HG03280 (cell line): ENCODE measurements around the gene FNDC5.
"Not testable (repeated sequence)": the region's sequence is repeated elsewhere in the genome, so short reads cannot be mapped to it uniquely, and the experiment has no call there.

ENCODE experiments used
- ATAC-seq: cut with Tn5 transposase; IDR thresholded peaks from one replicate; pipeline ENCODE4 v1.9.1; 2021; ENCODE audit warnings: mild to moderate bottlenecking, moderate library complexity; ENCODE audit not compliant: unreplicated experiment

The FNDC5 gene

DNA sequence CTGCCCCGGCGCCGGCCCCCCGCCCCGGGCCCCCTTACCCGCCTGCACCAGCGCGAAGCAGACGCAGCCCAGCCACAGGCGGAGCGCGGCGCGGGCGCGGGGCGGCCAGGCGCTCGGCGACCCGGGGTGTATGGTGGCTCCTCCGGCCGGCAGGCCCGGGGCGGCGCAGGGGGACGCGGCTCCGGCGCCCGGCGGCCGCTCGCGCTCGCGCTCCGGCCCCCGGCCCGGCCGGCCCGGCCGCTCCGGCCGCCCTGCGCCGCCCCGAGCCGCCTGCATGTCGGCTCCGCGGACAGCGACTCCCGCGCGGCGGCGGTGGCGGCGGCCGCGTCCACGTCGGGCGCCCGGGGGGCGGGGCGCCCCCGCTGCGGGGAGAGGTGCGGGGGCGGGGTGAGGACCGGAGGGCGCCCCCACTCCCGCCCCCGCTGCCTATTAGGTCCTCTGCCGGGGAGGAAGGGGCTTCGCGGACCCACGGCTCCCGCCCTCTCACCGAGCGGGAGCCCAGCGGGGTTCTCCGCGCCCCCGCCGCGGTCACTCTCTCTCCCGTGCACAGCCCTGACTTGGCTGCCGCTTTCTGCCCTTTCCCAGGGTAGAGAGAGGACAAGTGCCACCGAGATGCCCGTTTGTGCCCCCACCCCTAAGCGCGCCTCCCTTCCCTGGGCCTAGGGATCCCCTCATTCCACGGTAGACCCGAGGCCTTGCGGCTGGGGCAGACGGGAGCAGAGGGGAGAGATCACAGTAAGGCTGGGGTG, at the start of gene FNDC5:
TSS of gene FNDC5 (minus strand) at position 298 of the 749 bp plus-strand sequence.
- ATAC-seq, result no peak

DNA sequence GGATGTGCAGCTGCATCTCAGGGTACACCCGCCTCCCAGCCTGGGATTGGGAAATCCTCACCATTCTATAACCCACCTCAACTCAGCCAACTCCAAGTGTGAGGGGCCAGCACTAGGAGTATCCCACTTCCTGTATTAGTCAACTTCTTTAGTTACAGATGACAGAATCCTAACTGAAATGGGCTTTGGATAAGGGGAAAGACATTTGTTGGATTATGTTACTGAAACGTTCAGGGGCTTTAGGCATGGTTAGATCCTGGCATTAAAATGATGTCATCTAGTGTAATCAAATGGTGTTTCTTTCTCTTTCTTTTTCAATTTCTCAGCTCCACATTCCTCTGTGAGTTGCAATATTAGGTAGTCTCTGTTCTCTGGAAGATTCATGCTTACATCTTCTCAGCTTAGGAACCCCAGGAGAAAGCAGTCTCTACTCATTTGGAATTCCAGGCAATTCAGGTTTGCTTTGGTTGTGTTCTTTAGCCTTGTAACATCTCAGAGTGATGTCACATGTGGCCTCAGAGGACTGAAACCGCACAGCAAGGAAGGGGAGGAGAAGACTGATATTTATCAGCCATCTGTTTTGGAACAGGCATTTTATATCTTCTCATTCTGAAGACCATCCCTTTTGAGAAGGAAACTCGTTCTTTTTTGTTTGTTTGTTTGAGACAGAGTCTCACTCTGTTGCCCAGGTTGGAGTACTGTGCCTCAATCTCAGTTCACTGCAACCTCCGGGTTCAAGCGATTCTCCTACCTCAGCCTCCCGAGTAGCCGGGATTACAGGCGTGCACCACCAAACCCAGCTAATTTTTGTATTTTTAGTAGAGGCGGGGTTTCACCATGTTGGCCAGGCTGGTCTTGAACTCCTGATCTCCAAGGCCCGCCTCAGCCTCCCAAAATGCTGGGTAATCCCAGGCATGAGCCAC, 49.4 kb upstream of the FNDC5 start:
- no peak for ATAC-seq

DNA sequence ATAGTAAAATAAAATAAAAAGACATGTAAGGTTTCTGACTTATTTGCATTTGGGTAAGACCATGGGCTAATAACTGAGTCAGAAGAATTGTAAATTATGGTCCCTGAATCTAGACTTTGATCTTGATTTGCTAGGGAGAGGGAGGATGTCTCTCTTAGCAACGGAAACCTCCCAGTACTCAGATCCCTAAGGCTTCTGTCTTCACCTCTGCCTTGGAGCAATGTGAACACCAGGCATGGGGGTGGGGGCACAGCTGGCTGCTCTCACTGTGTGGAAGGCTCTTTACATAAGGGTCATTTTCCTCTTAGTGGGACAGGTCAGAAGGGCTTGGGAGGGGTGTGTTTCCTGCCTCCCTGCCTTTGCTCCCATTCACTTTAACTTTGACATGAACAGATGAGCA, 47.5 kb upstream of the FNDC5 start:
- no peak for ATAC-seq

DNA sequence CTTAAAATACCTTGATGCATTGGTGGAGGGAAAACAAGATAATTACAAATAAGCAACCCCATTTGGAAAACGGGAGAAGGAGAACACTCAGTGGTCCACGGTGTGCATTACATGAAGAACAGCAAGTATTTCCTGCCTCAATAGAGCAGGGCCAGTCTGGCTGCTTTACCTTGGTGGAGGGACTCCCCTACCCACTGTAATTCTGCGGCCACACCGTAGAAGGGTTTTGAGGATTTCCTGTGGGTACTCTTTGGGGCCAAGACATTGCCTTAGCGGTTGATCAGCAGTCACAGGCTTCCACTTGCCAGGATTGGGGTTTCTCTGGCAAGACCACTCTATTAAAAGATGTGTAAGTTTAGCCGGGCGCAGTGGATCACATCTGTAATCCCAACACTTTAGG, 46.8 kb upstream of the FNDC5 start:
- no peak for ATAC-seq

DNA sequence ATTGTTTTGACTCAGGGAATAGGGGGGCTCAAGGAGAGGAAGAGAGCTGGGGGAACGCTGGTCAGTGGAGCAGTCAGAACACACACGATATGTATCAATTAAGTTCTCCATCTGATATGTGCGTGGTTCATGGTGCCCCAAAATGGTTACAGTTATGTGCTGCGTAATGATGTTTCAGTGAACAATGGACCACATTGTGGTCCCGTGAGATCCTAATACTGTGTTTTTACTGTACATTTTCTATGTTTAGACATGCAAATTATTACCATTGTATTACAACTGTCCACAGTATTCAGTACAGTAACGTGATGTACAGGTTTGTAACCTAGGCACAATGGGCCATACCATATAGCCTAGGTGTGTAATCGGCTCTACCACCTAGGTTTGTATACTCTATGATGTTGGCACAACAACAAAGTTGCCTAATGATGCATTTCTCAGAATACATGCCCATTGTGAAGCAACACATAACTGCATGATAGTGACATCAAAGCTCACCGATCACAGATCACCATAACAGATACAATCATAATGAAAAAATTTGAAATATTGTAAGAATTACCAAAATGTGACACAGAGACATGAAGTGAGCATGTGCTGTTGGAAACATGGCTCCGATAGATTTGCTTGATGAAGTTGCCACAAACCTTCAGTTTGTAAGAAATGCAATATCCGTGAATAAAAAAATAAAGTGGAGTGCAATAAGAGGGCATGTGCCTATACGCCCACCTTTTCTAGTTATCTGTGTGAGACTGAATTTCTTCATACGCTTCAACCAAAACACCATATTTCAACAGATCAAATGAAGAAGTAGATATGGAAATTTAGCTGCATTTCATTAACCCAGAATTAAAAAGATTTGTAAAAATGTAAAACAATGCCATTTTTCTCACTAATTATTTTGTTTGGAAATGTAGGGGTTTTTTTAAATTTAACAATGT, 45.3 kb upstream of the FNDC5 start:
- no peak for ATAC-seq

DNA sequence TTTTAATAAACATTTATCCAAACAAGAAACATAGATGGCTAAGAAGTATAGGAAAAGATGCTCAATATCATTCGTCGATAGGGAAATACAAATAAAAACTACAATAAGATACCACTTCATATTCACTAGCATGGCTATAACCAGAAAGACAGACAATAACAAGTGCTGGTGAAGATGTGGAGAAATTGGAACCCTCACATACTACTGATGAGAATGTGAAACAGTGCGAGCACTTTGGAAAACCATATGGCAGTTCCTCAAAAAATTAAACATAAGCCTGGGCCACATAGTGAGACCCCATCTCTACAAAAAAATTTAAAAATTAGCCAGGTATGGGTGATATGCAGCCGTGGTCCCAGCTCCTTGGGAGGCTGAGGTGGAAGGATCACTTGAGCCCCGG, 39.6 kb upstream of the FNDC5 start:
- ATAC-seq, result no peak

DNA sequence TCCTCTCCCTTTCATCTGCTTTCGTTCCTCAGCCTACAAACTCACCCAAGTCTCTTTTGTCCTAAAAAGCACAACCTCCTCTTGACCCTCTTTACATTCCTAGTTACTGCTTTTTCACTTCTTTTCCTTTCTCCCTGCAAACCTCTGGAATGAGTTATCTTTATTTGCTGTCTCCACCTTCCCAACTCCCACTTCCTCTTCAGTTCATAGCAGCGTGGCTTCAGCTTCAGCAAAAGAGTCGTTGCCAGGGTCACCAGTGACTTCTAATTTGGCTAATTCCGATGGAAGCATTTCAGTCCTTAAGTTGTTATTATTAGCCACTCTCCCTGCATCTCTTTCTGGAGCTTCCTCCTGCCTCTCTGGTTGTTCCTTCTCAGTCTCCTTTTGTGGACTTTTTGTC, 36.7 kb upstream of the FNDC5 start:
- no peak for ATAC-seq

GRCh38 chr1:32906654-32907053, 35.9 kb upstream of the FNDC5 start:
- no peak for ATAC-seq

DNA sequence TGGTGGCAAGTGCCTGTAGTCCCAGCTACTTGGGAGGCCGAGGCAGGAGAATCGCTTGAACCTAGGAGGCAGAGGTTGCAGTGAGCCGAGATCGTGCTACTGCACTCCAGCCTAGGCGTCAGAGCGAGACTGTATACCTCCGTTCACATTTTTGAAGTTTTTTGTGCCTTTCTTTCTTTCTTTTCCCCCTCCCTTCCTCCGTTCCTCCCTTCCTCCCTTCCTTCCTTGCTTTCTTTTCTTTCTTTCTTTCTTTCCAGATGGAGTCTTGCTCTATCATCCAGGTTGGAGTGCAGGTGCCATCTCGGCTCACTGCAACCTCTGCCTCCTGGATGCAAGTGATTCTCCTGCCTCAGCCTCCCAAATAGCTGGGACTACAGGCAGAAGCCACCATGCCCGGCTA, 34.9 kb upstream of the FNDC5 start:
- not testable (repeated sequence) for ATAC-seq

- ATAC-seq, result no peak
Measured at GRCh38 chr1:32904797-32905196, 34.1 kb upstream of the FNDC5 start.

- ATAC-seq, result no peak
Measured at GRCh38 chr1:32903991-32904785, 33.5 kb upstream of the FNDC5 start.

- ATAC-seq, result no peak
Measured at GRCh38 chr1:32902535-32902920, 31.8 kb upstream of the FNDC5 start.

GRCh38 chr1:32901823-32902534, 31.3 kb upstream of the FNDC5 start:
- no peak for ATAC-seq

DNA sequence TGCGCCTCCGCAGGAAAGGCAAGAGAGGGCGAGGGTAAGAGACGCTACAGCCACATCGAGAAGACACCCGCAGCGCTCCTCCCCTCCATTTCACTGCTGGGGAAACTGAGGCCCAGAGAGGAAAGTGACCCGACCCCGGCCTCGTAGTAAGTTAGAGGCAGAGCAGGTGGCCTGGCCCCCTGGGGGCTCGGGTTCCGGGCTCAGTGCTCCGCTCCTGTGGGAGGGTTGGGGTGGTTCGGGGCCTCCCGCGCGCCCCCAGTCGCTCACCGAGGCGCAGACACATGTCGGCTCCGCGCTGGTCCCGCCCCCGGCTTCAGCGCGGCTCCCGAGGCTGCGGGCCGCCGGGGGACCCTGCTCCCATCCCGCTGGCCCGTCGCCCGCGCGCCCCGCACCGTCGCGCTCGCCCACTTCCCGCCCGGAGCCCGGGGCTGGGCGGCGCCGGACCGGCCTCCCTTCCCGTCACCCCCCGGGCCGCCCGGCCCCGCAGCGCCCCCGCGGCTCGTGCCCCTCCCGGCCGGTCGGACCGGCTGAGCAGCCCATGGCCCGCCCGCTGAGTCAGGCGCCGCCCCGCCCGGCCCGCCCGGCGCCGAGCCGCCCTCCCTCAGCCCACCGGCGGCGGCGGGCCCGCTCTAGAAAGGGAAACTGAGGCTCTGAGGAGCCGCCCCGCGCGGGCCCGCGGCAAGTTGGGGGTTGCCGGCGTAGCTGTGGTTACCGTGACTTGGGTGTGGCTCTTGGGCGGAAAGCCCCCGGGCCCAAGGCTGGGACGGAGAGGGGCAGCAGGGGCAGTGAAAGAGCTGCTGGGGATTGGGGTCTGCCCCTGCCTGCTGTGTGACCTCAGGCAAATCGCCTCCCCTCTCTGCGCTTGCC, 30.5 kb upstream of the FNDC5 start, which contains the start of gene TMEM54:
TSS of gene TMEM54 (minus strand) at position 434 of the 867 bp plus-strand sequence. CDS start at position 283, 151 bp downstream.
- ATAC-seq, result no peak

GRCh38 chr1:32900371-32900955, 29.8 kb upstream of the FNDC5 start:
- ATAC-seq, result no peak

GRCh38 chr1:32899586-32900296, 29.0 kb upstream of the FNDC5 start:
- ATAC-seq, result no peak

GRCh38 chr1:32898958-32899357, 28.2 kb upstream of the FNDC5 start:
- ATAC-seq, result no peak
